Activated B cell treated with CpG ODN at 0.5 μM for 24 hours (primary cell): ENCODE data around the gene MTX2. TPM values are rescaled to one million over a fixed set of nuclear protein-coding genes. Genes with fewer than 3 reads are reported as not detected.

Experiments
- ATAC-seq: fragments of 200-7000 bp; cut with Tn5 transposase; one replicate; pipeline ENCODE4 v1.10.0; 2021; ENCODE audit warnings: low read depth, mild to moderate bottlenecking, moderate library complexity
- CTCF ChIA-PET: fragments of 350-600 bp; sonication (Branson Sonifier 250); formaldehyde crosslinking; loops from one replicate; lab custom pipeline; 2021; ENCODE audit warnings: antibody characterized with exemption; lab: Charles Lee
- POLR2A ChIA-PET: fragments of 350-600 bp; sonication (Branson Sonifier 250); formaldehyde crosslinking; loops from one replicate; lab custom pipeline; 2021; ENCODE audit warnings: antibody characterized with exemption; lab: Charles Lee
- DNase-seq: peaks from one replicate; pipeline ENCODE4 v3.0.0; 2022
- H3K27ac Mint-ChIP-seq: one replicate; pipeline ENCODE4 v1.8.0; 2020; ENCODE audit warnings: mixed read lengths
- H3K27me3 Mint-ChIP-seq: one replicate; pipeline ENCODE4 v1.8.0; 2021; ENCODE audit warnings: mixed read lengths
- H3K36me3 Mint-ChIP-seq: one replicate; pipeline ENCODE4 v1.8.0; 2021; ENCODE audit warnings: low read depth, mixed read lengths
- H3K4me1 Mint-ChIP-seq: one replicate; pipeline ENCODE4 v1.8.0; 2021; ENCODE audit warnings: mixed read lengths
- H3K4me3 Mint-ChIP-seq: one replicate; pipeline ENCODE4 v1.8.0; 2020; ENCODE audit warnings: mild to moderate bottlenecking, mixed read lengths
- H3K9me3 Mint-ChIP-seq: one replicate; pipeline ENCODE4 v1.8.0; 2020; ENCODE audit warnings: mixed read lengths
- intact Hi-C: fragments of 100-400 bp; cut with micrococcal nuclease; formaldehyde crosslinking; loops from one replicate; pipeline ENCODE4 v1.15.1; 2024
- total RNA-seq: library from RNA; stranded (reverse); gene quantifications from 2 replicates; pipeline ENCODE4 v1.2.3, GENCODE V29; 2022
- TF ChIP-seq, protein P1 (sequence below): fragments of 200-600 bp; IDR thresholded peaks from one replicate; pipeline ENCODE4 v1.8.0; 2022; ENCODE audit warnings: antibody characterized with exemption, mild to moderate bottlenecking

The MTX2 gene
- total RNA-seq, 1 donor from 2014 or later, result 9.7 TPM

DNA sequence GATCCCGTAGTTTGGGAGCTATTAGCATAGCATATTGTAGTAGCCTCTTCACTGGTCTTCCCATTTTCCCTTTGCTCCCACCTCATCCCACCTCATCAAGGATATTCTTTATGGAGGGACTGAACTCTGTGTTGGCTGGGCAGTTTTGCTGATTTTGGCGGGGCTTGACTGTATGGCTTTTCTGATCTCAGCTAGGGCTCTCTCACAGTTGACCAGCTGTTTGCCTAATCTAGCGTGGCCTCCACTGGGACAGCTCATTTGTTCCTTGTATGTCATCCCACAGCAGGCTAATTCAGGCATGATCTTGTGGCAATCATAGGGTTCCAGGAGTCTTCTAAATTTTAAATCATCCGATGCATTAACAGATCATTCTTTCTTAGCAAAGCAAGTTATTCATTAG is 30.2 kb upstream of the MTX2 start:
- DNase-seq (no peak), ATAC-seq (no peak)
- Mint-ChIP-seq H3K36me3 (no peaks in the 10 kb centered on the region), H3K4me1 (no peaks in the 10 kb centered on the region), H3K4me3 (no peak overlapping the region), H3K27me3 (peaks cover 20% of the 10 kb centered on the region), H3K27ac (no peak overlapping the region), H3K9me3 (no peaks in the 10 kb centered on the region)
- intact Hi-C loops, result no loop called here
- ChIA-PET POLR2A (no interaction called here), CTCF (no interaction called here)
- TF ChIP-seq, protein P1, sequence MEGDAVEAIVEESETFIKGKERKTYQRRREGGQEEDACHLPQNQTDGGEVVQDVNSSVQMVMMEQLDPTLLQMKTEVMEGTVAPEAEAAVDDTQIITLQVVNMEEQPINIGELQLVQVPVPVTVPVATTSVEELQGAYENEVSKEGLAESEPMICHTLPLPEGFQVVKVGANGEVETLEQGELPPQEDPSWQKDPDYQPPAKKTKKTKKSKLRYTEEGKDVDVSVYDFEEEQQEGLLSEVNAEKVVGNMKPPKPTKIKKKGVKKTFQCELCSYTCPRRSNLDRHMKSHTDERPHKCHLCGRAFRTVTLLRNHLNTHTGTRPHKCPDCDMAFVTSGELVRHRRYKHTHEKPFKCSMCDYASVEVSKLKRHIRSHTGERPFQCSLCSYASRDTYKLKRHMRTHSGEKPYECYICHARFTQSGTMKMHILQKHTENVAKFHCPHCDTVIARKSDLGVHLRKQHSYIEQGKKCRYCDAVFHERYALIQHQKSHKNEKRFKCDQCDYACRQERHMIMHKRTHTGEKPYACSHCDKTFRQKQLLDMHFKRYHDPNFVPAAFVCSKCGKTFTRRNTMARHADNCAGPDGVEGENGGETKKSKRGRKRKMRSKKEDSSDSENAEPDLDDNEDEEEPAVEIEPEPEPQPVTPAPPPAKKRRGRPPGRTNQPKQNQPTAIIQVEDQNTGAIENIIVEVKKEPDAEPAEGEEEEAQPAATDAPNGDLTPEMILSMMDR, result no peak

- no peaks in the 10 kb centered on the region for H3K36me3 Mint-ChIP-seq
- H3K27ac Mint-ChIP-seq, result no peak overlapping the region
- H3K9me3 Mint-ChIP-seq, result no peaks in the 10 kb centered on the region
- peaks cover 20% of the 10 kb centered on the region for H3K27me3 Mint-ChIP-seq
- ATAC-seq, result no peak
- ChIA-PET CTCF (no interaction called here), POLR2A (no interaction called here)
- no peak for DNase-seq
- H3K4me1 Mint-ChIP-seq, result no peaks in the 10 kb centered on the region
- TF ChIP-seq, protein P1, result no peak
- no peak overlapping the region for H3K4me3 Mint-ChIP-seq
- intact Hi-C loops, result no loop called here
Measured at GRCh38 chr2:176240301-176240700, 28.9 kb upstream of the MTX2 start.

DNA sequence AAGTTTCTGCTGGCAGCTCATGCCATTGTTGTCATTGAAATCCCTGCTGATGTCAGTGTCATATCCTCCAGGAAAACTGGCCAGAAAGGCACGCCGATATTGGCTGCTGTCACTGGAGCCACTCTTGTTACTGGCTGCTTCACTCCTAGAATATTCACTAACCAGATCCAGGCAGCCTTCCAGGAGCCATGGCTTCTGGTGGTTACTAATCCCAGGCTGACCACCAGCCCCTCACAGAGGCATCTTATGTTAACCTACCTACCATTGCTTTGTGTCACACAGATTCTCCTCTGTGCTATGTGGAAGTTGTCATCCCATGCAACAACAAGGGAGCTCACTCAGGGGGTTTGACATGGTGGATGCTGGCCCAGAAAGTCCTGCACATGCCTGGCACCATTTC is 27.0 kb upstream of the MTX2 start:
- Mint-ChIP-seq H3K27ac (no peak overlapping the region), H3K27me3 (peaks cover 20% of the 10 kb centered on the region), H3K4me3 (no peak overlapping the region), H3K9me3 (no peaks in the 10 kb centered on the region), H3K4me1 (no peaks in the 10 kb centered on the region), H3K36me3 (no peaks in the 10 kb centered on the region)
- ATAC-seq, result no peak
- TF ChIP-seq, protein P1, result no peak
- intact Hi-C loops, result no loop called here
- ChIA-PET CTCF (no interaction called here), POLR2A (no interaction called here)
- no peak for DNase-seq

GRCh38 chr2:176246331-176246730 is 22.9 kb upstream of the MTX2 start:
- Mint-ChIP-seq H3K4me1 (no peaks in the 10 kb centered on the region), H3K27ac (no peak overlapping the region), H3K27me3 (peaks cover 16% of the 10 kb centered on the region), H3K36me3 (no peaks in the 10 kb centered on the region), H3K9me3 (peaks cover 6% of the 10 kb centered on the region), H3K4me3 (no peak overlapping the region)
- ChIA-PET POLR2A (no interaction called here), CTCF (no interaction called here)
- no peak for DNase-seq
- TF ChIP-seq, protein P1, result no peak
- intact Hi-C loops, result no loop called here
- ATAC-seq, result no peak

GRCh38 chr2:176247859-176248258 is 21.4 kb upstream of the MTX2 start:
- Mint-ChIP-seq H3K9me3 (peaks cover 6% of the 10 kb centered on the region), H3K36me3 (no peaks in the 10 kb centered on the region), H3K4me1 (no peaks in the 10 kb centered on the region), H3K4me3 (no peak overlapping the region), H3K27me3 (peaks cover 11% of the 10 kb centered on the region), H3K27ac (no peak overlapping the region)
- ChIA-PET CTCF (no interaction called here), POLR2A (no interaction called here)
- TF ChIP-seq, protein P1, result no peak
- ATAC-seq (no peak), DNase-seq (no peak)
- intact Hi-C loops, result no loop called here
